Stimulated activated CD4-positive, alpha-beta T cell treated with anti-CD3 and anti-CD28 coated beads, Interleukin-4, amount 100 ng/mL, for 4 hours (primary cell): Measurements from ENCODE around the gene TNK2.
A peak's percentile ranks its signal among the peaks of the same experiment; 100 is the strongest.
"Not testable (repeated sequence)": the region's sequence is repeated elsewhere in the genome, so short reads cannot be mapped to it uniquely, and the experiment has no call there.

Experiments used
- DNase-seq, 2 experiments: peaks; one replicate each; pipeline ENCODE4 v3.0.0-alpha.2; 2020

TNK2 gene

GRCh38 chr3:195916291-195916690 lies 7.9 kb upstream of the TNK2 start:
- DNase-seq: no peak

- DNase-seq: peak; percentile 94 to 95
Observed at GRCh38 chr3:195914648-195915473, 6.5 kb upstream of the TNK2 start.

- not testable (repeated sequence) for DNase-seq
Observed at GRCh38 chr3:195914146-195914545, 5.8 kb upstream of the TNK2 start.

GRCh38 chr3:195913382-195913781 lies 5.0 kb upstream of the TNK2 start:
- DNase-seq: no peak

GRCh38 chr3:195911946-195912270 lies 3.6 kb upstream of the TNK2 start:
- DNase-seq: no peak

- DNase-seq: no peak
Observed at GRCh38 chr3:195911041-195911945, 2.9 kb upstream of the TNK2 start.

- DNase-seq: no peak
Observed at GRCh38 chr3:195910499-195910845, 2.1 kb upstream of the TNK2 start.

- peak; percentile 89 to 90 for DNase-seq
Observed at GRCh38 chr3:195909644-195910498, 1.5 kb upstream of the TNK2 start.

- DNase-seq: peak in 1 of 2 experiments; percentile 32
Observed at GRCh38 chr3:195908694-195909581, 587 bp upstream of the TNK2 start.

GRCh38 chr3:195907684-195907933 lies 742 bp downstream of the TNK2 start:
- peak in 1 of 2 experiments; percentile 11 for DNase-seq

GRCh38 chr3:195906865-195907683 lies 1.3 kb downstream of the TNK2 start:
- peak; percentile 52 to 73 for DNase-seq

- no peak for DNase-seq
Observed at GRCh38 chr3:195905970-195906864, 2.1 kb downstream of the TNK2 start.

GRCh38 chr3:195904368-195904767 lies 4.0 kb downstream of the TNK2 start:
- DNase-seq: no peak

- no peak for DNase-seq
Observed at GRCh38 chr3:195903950-195904290, 4.4 kb downstream of the TNK2 start.

- not testable (repeated sequence) for DNase-seq
Observed at GRCh38 chr3:195902634-195903033, 5.7 kb downstream of the TNK2 start.

GRCh38 chr3:195901836-195902585 lies 6.3 kb downstream of the TNK2 start:
- not testable (repeated sequence) for DNase-seq

GRCh38 chr3:195900436-195901355 lies 7.7 kb downstream of the TNK2 start:
- DNase-seq: no peak

- DNase-seq: no peak
Observed at GRCh38 chr3:195899701-195900435, 8.5 kb downstream of the TNK2 start.
